ENCODE measurements around the gene NT5DC2. TPM values are rescaled to one million over a fixed set of nuclear protein-coding genes. Genes with fewer than 3 reads are reported as not detected.

Gene NT5DC2
- total RNA-seq, 1 experiment from 2014 or later, result 377 TPM

DNA sequence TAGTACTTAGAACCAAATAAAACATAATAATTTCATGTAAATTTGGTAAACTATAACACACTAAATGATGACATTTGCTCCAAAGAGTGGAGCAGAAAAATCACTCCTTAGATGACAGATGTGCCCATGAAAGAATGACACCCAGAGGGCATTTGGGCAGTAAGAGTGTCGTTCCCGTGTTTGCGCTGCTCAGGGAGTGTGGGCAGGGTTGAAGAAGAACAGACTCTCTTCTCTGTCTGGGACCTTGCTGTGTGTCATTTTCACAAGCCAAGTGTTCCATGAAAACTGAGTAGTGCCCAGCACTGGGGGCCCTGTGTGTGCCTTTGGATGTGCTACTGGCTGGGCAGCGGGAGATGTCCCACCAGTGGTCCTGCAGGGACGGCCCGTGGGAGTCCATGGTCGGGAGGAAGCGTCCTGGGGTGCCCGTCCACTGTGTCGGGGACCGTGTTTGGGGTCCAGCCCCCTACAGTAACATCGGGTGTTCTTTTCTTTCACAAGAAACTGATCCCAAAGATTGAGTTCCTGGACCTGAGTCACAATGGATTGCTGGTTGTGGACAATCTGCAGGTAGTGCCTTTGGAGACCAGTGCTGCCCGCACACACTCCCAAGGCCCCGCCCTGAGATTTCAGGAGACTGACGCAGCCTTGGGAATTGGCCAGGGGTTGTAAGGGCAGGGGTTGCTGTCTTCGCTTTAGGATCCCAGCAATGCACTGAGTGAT is 56.4 kb downstream of the NT5DC2 start (continued):
- TF ChIP-seq, protein P1, sequence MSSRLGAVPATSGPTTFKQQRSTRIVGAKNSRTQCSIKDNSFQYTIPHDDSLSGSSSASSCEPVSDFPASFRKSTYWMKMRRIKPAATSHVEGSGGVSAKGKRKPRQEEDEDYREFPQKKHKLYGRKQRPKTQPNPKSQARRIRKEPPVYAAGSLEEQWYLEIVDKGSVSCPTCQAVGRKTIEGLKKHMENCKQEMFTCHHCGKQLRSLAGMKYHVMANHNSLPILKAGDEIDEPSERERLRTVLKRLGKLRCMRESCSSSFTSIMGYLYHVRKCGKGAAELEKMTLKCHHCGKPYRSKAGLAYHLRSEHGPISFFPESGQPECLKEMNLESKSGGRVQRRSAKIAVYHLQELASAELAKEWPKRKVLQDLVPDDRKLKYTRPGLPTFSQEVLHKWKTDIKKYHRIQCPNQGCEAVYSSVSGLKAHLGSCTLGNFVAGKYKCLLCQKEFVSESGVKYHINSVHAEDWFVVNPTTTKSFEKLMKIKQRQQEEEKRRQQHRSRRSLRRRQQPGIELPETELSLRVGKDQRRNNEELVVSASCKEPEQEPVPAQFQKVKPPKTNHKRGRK (CRISPR knock-in tag; IDR thresholded peaks at IDR 0.05; ENCODE audit: borderline replicate concordance), result no peak
- TF ChIP-seq FOXJ3 (CRISPR knock-in tag; IDR thresholded peaks at IDR 0.05; ENCODE audit: borderline replicate concordance) (no peak), NR3C1 (CRISPR knock-in tag; conservative IDR thresholded peaks at IDR 0.05; ENCODE audit: low read depth) (no peak), ZNF232 (CRISPR knock-in tag; IDR thresholded peaks at IDR 0.05) (no peak)
- TF ChIP-seq, protein P2, sequence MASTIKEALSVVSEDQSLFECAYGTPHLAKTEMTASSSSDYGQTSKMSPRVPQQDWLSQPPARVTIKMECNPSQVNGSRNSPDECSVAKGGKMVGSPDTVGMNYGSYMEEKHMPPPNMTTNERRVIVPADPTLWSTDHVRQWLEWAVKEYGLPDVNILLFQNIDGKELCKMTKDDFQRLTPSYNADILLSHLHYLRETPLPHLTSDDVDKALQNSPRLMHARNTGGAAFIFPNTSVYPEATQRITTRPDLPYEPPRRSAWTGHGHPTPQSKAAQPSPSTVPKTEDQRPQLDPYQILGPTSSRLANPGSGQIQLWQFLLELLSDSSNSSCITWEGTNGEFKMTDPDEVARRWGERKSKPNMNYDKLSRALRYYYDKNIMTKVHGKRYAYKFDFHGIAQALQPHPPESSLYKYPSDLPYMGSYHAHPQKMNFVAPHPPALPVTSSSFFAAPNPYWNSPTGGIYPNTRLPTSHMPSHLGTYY (CRISPR knock-in tag; IDR thresholded peaks at IDR 0.05), result no peak
- TF ChIP-seq, protein P3, sequence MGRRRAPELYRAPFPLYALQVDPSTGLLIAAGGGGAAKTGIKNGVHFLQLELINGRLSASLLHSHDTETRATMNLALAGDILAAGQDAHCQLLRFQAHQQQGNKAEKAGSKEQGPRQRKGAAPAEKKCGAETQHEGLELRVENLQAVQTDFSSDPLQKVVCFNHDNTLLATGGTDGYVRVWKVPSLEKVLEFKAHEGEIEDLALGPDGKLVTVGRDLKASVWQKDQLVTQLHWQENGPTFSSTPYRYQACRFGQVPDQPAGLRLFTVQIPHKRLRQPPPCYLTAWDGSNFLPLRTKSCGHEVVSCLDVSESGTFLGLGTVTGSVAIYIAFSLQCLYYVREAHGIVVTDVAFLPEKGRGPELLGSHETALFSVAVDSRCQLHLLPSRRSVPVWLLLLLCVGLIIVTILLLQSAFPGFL (CRISPR knock-in tag; IDR thresholded peaks at IDR 0.05; ENCODE audit: borderline replicate concordance), result no peak

Other genes with a start within 250 kb of the NT5DC2 start
- gene GLYCTK, start 246.0 kb downstream of the NT5DC2 start, total RNA-seq (2021), result 5.8 to 8.7 TPM (median 6.2 TPM) in 3 replicates
- 1.5 to 3.7 TPM (median 2.8 TPM) in 3 replicates for gene DNAH1, start 217.5 kb downstream of the NT5DC2 start, total RNA-seq (2021)
- 75.7 to 94.0 TPM (median 81.7 TPM) in 3 replicates for gene BAP1, start 123.8 kb downstream of the NT5DC2 start, total RNA-seq (2021)
- 15.4 to 21.1 TPM (median 15.7 TPM) in 3 replicates for gene PHF7, start 123.2 kb downstream of the NT5DC2 start, total RNA-seq (2021)
- 1.6 to 2.5 TPM (median 2.5 TPM) in 3 replicates for gene SEMA3G, start 88.8 kb downstream of the NT5DC2 start, total RNA-seq (2021)
- gene TNNC1, start 79.8 kb downstream of the NT5DC2 start, total RNA-seq (2021), result 4.3 to 5.7 TPM (median 5.6 TPM) in 3 replicates
- 83.7 to 86.3 TPM (median 85.0 TPM) in 3 replicates for gene NISCH, start 78.3 kb downstream of the NT5DC2 start, total RNA-seq (2021)
- 1.9 to 2.6 TPM (median 2.1 TPM) in 3 replicates for gene STAB1, start 38.5 kb downstream of the NT5DC2 start, total RNA-seq (2021)
- gene UQCC5, start 2.7 kb upstream of the NT5DC2 start, total RNA-seq (2021), result 30.0 to 37.8 TPM (median 36.4 TPM) in 3 replicates
- 44.3 to 48.8 TPM (median 48.8 TPM) in 3 replicates for gene PBRM1, start 152.1 kb upstream of the NT5DC2 start, total RNA-seq (2021)
- 131 to 180 TPM (median 133 TPM) in 3 replicates for gene GNL3, start 152.2 kb upstream of the NT5DC2 start, total RNA-seq (2021)
- gene GLT8D1, start 171.9 kb upstream of the NT5DC2 start, total RNA-seq (2021), result 41.2 to 46.0 TPM (median 43.8 TPM) in 3 replicates
- 92.5 to 101 TPM (median 98.5 TPM) in 3 replicates for gene SPCS1, start 172.2 kb upstream of the NT5DC2 start, total RNA-seq (2021)
- gene NEK4, start 237.1 kb upstream of the NT5DC2 start, total RNA-seq (2021), result 30.3 to 31.4 TPM (median 31.2 TPM) in 3 replicates
- 0.26 to 0.69 TPM (median 0.50 TPM) in 3 replicates for gene ITIH1, start 243.7 kb upstream of the NT5DC2 start, total RNA-seq (2021)

Data from WTC11 (cell line).